ENCODE data around the gene CRX. TPM values are rescaled to one million over a fixed set of nuclear protein-coding genes. Genes with fewer than 3 reads are reported as not detected.
"Not testable (repeated sequence)": the region's sequence is repeated elsewhere in the genome, so short reads cannot be mapped to it uniquely, and the experiment has no call there.

The CRX gene
- polyA plus RNA-seq, 1 donor: not detected

GRCh38 chr19:47804451-47804850, 17.3 kb upstream of the CRX start, which contains the start of gene TPRX1:
Gene TPRX1 (minus strand): TSS chr19:47804551. CDS start chr19:47804539, 12 bp downstream.
- not testable (repeated sequence) for DNase-seq

GRCh38 chr19:47805313-47805712, 16.4 kb upstream of the CRX start:
- no peak for DNase-seq

- DNase-seq: no peak
Observed at GRCh38 chr19:47806435-47806834, 15.3 kb upstream of the CRX start.

GRCh38 chr19:47813304-47813994, 8.3 kb upstream of the CRX start:
- DNase-seq: peak; percentile 47

GRCh38 chr19:47813995-47814328, 7.8 kb upstream of the CRX start:
- no peak for DNase-seq

- DNase-seq: not testable (repeated sequence)
Observed at GRCh38 chr19:47816270-47816669, 5.5 kb upstream of the CRX start.

- not testable (repeated sequence) for DNase-seq
Observed at GRCh38 chr19:47818221-47818620, 3.5 kb upstream of the CRX start.

GRCh38 chr19:47819858-47820257, 1.9 kb upstream of the CRX start:
- DNase-seq: no peak

- DNase-seq: no peak
Observed at GRCh38 chr19:47820410-47820809, 1.3 kb upstream of the CRX start.

GRCh38 chr19:47824396-47824795, 2.7 kb downstream of the CRX start:
- no peak for DNase-seq

GRCh38 chr19:47826800-47827199, 5.1 kb downstream of the CRX start:
- DNase-seq: no peak

GRCh38 chr19:47832723-47833122, 11.0 kb downstream of the CRX start:
- no peak for DNase-seq

GRCh38 chr19:47836038-47836437, 14.3 kb downstream of the CRX start:
- DNase-seq: no peak

- DNase-seq: no peak
Observed at GRCh38 chr19:47839411-47839810, 17.7 kb downstream of the CRX start.

GRCh38 chr19:47839913-47840312, 18.2 kb downstream of the CRX start:
- DNase-seq: no peak

- DNase-seq: no peak
Observed at GRCh38 chr19:47842941-47843340, 21.2 kb downstream of the CRX start.

- DNase-seq: no peak
Observed at GRCh38 chr19:47848425-47848822, 26.7 kb downstream of the CRX start.

GRCh38 chr19:47848823-47849473, 27.2 kb downstream of the CRX start:
- no peak for DNase-seq

GRCh38 chr19:47853003-47853402, 31.3 kb downstream of the CRX start:
- DNase-seq: no peak

GRCh38 chr19:47854459-47854858, 32.7 kb downstream of the CRX start:
- no peak for DNase-seq

- not testable (repeated sequence) for DNase-seq
Observed at GRCh38 chr19:47858231-47858630, 36.5 kb downstream of the CRX start.

GRCh38 chr19:47858646-47859285, 37.0 kb downstream of the CRX start, which contains the start of gene TPRX2:
Gene TPRX2 (plus strand): TSS chr19:47859235. CDS start chr19:47859247, 12 bp downstream.
- not testable (repeated sequence) for DNase-seq

- not testable (repeated sequence) for DNase-seq
Observed at GRCh38 chr19:47859838-47860237, 38.1 kb downstream of the CRX start.
